GM19193 (cell line): ENCODE data around the gene RAB40AL.
"Not testable (repeated sequence)": the region's sequence is repeated elsewhere in the genome, so short reads cannot be mapped to it uniquely, and the experiment has no call there.

ENCODE experiments used
- POLR2A ChIP-seq: IDR thresholded peaks from 4 replicates; pipeline ENCODE4 v1.6.1; 2011; ENCODE audit not compliant: insufficient read depth, insufficient read length; ENCODE audit errors: extremely low read depth

The RAB40AL gene, protein sequence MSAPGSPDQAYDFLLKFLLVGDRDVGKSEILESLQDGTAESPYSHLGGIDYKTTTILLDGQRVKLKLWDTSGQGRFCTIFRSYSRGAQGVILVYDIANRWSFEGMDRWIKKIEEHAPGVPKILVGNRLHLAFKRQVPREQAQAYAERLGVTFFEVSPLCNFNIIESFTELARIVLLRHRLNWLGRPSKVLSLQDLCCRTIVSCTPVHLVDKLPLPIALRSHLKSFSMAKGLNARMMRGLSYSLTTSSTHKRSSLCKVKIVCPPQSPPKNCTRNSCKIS

GRCh38 chrX:102936972-102937371 lies at the start of gene RAB40AL:
TSS of gene RAB40AL (plus strand) at chrX:102937272. CDS start at chrX:102937319, 47 bp downstream.
- TF ChIP-seq POLR2A: not testable (repeated sequence)

DNA sequence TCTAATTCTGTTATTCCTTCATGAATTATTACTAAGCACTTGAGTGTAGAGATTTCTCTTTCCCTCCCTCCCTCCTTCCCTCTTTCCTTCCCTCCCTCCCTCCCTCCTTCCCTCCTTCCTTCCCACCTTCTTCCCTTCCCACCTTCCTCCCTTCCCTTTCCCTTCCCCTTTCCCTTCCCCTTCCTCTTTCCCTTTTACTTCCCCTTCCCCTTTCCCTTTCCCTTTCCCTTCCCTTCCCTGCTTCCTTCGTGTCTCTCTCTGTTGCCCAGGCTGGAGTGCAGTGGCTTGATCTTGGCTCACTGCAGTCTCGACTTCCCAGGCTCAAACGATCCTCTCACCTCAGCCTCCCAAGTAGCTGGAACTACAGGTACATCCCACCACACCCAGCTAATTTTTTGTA lies 49.4 kb upstream of the RAB40AL start:
- no peak for TF ChIP-seq POLR2A

DNA sequence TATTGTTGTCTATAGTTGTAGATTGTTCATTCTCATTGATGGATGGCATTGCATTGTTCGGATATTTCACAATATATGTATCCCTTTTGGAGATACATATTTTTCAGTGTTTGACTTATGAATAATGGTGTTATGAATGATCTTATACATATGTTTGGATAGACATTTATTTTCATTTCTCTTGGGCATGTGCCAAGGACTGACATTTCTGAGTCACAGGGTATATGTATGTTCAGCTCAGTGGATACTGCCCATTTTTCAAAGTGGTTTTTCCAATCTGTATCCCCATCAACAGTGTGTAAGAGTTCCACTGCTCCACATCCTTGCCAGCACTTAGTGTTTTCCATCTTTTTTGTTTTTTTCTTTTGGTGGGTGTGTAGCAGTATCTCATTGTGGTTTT lies 45.0 kb upstream of the RAB40AL start:
- no peak for TF ChIP-seq POLR2A

DNA sequence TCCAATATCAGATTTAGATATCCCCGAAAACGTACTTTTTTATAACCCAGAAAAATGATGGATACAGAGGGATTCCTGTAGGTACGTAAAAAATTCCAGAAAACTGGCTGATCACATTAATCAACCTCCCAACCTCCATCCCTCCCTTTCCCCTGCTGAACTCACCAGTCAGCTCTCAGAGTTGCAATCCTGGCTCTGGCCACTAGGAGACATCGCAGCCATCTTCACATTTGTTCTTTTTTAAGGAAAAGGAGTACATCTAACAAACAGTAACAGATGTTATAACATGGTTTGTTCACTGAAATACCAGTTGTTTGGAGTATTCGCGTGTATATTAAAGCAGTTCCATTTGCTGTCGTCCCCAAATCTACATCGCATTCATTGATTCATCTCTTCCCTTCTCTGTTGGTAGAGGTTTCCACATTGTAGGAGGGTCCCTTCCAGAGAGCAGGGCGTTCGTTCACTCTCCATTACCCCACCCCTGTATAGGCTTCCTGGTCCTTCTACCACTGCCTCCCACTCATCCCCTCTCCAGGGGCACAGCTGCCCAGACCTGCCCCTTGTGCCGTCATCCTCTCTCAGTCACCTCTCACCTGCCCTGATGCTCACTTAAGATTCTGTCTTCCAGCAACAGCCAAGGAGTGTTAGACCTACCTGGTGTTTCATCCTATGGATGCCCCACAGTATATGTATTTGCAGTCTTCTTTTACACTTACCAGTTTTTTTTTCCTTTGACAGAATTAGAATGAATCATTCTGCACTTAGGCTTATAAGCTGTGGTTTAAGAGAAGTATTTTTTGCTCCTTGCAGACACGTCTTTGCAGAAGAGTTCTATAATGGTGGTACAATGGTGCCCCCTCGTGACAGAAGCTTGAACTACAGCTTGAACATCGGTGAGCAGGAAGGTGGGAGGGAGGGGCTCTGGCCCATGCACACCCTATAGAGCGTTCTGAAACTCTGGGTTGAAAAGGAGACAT lies 36.8 kb upstream of the RAB40AL start:
- no peak for TF ChIP-seq POLR2A

GRCh38 chrX:102902355-102902754 lies 34.7 kb upstream of the RAB40AL start:
- TF ChIP-seq POLR2A: no peak

DNA sequence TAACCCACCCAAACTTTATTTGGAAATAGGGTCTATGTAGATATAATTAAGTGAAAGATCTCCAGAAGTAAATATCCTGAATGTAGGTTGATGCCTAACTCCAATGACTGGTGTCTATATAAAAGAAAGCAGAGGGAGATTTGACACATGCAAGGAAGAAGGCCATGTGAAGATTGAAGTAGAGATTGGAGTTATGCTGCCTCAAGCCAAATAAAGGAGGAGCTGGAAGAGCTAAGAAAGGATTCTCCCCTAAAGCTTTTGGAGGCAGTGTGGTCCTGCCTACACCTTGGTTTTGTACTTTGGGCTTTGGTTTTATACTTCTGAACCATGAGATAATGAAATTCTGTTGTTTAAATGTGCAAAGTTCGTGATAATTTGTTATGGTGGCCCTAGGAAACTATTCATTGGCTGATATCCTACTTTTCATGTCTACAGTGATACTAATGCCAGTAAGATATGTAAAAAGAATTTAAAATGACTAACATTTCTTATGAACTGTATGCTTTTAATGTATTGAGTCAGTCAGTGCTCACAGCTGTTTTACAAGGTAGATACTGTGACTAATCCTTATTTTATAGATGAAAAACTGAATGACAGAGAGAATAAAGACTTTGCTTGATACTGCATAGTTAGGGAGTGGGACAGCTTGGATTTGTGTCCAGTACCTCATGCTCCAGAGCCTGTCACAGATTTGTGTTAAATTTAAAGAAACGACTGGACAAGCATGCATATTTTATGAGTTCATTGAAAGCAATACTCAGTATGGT lies 5.9 kb upstream of the RAB40AL start:
- TF ChIP-seq POLR2A: no peak

GRCh38 chrX:102934624-102935023 lies 2.4 kb upstream of the RAB40AL start:
- TF ChIP-seq POLR2A: no peak

DNA sequence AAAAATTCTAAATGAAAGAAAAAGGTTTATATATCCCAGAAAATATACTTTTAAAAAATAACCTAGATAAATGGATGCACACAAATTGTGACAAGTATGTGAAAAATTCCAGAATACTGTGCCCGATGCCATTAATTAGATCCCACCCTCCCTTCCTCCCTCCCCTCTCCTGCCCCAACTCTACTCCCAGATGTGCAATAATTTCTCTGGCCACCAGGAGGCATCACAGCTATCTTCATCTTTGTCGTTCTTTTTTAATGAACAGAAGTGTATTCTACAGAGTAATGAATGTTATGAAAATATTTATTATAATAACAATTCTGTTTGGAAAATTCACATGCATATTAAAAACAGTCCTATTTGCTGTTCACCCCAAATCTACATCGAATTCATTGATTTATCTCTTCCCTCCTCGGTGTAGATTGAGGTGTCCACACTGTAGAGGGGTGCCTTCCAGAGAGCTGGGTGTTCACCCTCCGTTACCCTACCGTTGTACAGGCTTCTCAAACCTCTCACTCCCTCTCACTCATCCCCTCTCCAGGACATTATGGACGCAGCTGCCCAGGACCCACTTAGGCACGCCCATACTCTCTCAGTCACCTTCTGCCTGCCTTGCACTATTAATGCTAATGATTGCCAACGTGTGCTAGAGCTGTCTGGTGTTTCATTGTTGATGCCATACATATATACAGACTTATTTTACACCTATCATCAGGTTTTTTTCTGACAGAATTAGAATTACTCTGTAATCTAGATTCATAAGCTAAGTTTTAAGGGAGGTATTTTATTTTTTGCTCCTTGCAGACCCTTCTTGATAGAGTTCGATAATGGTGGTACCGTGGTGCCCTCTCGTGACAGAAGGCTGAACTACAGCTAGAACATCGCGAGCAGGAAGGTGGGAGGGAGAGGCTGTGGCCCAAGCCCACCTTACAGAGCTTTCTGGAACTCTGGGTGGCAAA lies 14.1 kb downstream of the RAB40AL start:
- TF ChIP-seq POLR2A: no peak

- no peak for TF ChIP-seq POLR2A
These were observed 20.7 kb downstream of the RAB40AL start for GRCh38 chrX:102957751-102958150.

GRCh38 chrX:102958794-102959193 lies 21.7 kb downstream of the RAB40AL start:
- TF ChIP-seq POLR2A: no peak

DNA sequence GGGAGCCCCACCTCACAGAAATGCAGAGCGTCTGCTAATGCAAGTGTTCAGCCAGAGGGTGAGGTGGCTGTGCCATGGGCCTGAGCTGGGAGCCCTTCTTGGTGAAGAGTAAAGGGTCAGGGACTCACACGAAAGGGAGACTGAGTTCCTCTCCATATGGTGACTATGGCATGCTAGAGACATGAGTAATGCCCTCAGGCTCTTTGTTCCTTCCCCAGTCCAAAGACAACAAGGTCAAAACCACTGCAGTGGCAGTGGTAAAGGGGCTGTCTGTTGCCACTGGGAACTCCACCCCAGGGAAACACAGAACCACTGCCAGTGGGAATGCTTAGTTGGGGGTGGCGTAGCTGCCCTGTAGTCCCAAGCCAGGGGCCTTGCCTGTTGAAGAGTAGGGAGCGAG lies 22.4 kb downstream of the RAB40AL start:
- no peak for TF ChIP-seq POLR2A

DNA sequence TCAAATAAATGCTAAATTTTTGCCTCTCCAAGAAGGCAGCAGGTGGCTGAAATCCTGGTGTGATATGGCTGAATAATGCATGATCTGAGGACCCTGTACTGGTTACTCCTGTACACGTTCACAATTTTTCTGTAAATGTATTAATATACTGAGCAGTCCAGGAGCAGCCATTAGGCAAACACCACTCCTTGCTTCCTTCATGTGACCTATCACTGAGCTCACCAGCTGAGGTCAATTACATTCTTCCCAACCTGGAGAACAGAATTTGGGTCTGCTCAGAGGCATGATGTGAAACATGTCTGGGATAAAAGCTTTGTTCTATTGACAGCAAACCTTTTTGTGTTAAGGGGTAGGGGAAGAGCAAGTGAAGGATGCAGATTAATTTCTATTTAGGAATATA lies 26.9 kb downstream of the RAB40AL start:
- TF ChIP-seq POLR2A: no peak

GRCh38 chrX:102964940-102965339 lies 27.9 kb downstream of the RAB40AL start:
- TF ChIP-seq POLR2A: no peak

GRCh38 chrX:102966701-102967100 lies 29.6 kb downstream of the RAB40AL start:
- TF ChIP-seq POLR2A: no peak
